Upper lobe of left lung (tissue), 4 donors: Measurements from ENCODE around the gene IQCH.

ENCODE experiments used
- EP300 ChIP-seq, 4 donors: sonication (generic); formaldehyde crosslinking; IDR thresholded peaks; one replicate each; pipeline ENCODE4 v1.5.1; 2017; ENCODE audit warnings: antibody characterized with exemption in 4 of 4, control low read depth in 2 of 4
- POLR2A ChIP-seq, 4 donors: fragments of 450-650 bp; IDR thresholded peaks; one replicate each; pipeline ENCODE4 v1.5.1; 2016 to 2017; ENCODE audit warnings: antibody characterized with exemption in 4 of 4, mild to moderate bottlenecking in 2 of 4
- TF ChIP-seq, protein P1 (sequence below), 6 experiments: fragments of 450-650 bp in 4 of 6; fragments of 200-600 bp in 2 of 6; sonication (generic) in 2 of 6; IDR thresholded peaks; one replicate each; pipeline ENCODE4 v1.5.1; 2016 to 2019; ENCODE audit warnings: antibody characterized with exemption in 6 of 6

DNA sequence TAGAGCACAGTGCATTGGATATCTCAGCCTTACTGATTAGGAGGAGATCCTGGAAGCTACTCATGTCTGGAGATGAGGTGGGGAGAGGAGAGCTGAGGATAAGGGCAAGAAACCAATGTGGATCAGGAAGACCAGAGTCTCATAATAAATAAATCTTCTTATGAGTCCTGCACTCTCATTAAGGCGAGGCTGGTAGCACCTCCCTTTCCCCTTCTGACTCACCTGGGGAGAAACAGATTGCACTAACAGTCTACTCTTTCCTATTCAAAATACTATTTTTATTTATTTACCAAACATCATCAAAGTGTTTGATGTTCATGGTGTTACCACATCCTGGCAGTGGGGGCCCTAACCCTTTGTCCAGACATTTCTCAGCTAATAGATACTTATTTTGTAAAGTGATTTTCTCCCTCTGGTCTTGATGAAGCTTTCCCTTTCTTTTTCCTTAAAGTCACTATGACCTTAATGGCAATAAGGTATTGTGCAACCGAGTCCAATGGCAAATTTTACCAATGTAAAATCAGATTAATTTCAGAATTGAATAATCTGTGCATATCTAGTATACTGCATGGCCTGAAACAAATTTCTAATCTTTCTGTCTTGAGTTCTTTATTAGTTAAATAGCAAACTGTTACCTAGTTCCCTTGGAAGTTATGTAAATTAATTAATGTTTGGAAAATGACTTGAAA, 81.1 kb downstream of the IQCH start:
- TF ChIP-seq, protein P1, sequence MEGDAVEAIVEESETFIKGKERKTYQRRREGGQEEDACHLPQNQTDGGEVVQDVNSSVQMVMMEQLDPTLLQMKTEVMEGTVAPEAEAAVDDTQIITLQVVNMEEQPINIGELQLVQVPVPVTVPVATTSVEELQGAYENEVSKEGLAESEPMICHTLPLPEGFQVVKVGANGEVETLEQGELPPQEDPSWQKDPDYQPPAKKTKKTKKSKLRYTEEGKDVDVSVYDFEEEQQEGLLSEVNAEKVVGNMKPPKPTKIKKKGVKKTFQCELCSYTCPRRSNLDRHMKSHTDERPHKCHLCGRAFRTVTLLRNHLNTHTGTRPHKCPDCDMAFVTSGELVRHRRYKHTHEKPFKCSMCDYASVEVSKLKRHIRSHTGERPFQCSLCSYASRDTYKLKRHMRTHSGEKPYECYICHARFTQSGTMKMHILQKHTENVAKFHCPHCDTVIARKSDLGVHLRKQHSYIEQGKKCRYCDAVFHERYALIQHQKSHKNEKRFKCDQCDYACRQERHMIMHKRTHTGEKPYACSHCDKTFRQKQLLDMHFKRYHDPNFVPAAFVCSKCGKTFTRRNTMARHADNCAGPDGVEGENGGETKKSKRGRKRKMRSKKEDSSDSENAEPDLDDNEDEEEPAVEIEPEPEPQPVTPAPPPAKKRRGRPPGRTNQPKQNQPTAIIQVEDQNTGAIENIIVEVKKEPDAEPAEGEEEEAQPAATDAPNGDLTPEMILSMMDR (IDR thresholded peaks at IDR 0.05), result no peak
- no peak for TF ChIP-seq POLR2A (IDR thresholded peaks at IDR 0.05)
- TF ChIP-seq EP300 (IDR thresholded peaks at IDR 0.05), result no peak
